ENCODE results near the gene SRR.

- TF ChIP-seq CTCF (IDR thresholded peaks at IDR 0.05) (no peak), SIN3A (IDR thresholded peaks at IDR 0.05; ENCODE audit: borderline replicate concordance, insufficient read depth, low read depth, low read length) (no peak), POLR2AphosphoS5 (IDR thresholded peaks at IDR 0.05; ENCODE audit: low read depth, low read length) (no peak), REST (IDR thresholded peaks at IDR 0.05; ENCODE audit: insufficient read depth in 1 of 2, low read depth in 2 of 2, low read length in 1 of 2) (no peak)
Measured at GRCh38 chr17:2373179-2373578, 69.4 kb downstream of the SRR start.
